A549 (cell line): Measurements from ENCODE around the gene TAF9.

Experiments used
- CTCF ChIP-seq: fragments of >200 bp; sonication (Bioruptor Twin); formaldehyde crosslinking; IDR thresholded peaks from 3 replicates; pipeline ENCODE4 v1.5.1; 2016
- ELK1 ChIP-seq: fragments of 150-350 bp; IDR thresholded peaks from 2 replicates; pipeline ENCODE4 v1.6.1; 2014; ENCODE audit warnings: low read depth, mild to moderate bottlenecking, low read length
- EP300 ChIP-seq, 2 experiments: fragments of >200 bp; sonication (Bioruptor Twin); formaldehyde crosslinking; IDR thresholded peaks; 2 replicates in 1 of 2; 3 replicates in 1 of 2; pipeline ENCODE4 v1.6.1; 2016 to 2017
- HOXB5 ChIP-seq: fragments of 250-450 bp; sonication (Bioruptor Pico); IDR thresholded peaks from 2 replicates; pipeline ENCODE4 v1.5.0; 2020; ENCODE audit warnings: mild to moderate bottlenecking, moderate library complexity
- JUN ChIP-seq, 2 experiments: fragments of >200 bp; sonication (Bioruptor Twin); formaldehyde crosslinking; IDR thresholded peaks; 2 replicates in 1 of 2; 3 replicates in 1 of 2; pipeline ENCODE4 v1.6.1; 2016 to 2017
- JUNB ChIP-seq: fragments of >200 bp; sonication (Bioruptor Twin); formaldehyde crosslinking; IDR thresholded peaks from 2 replicates; pipeline ENCODE4 v1.6.1; 2016
- MAZ ChIP-seq: fragments of 150-350 bp; IDR thresholded peaks from 2 replicates; pipeline ENCODE4 v1.6.1; 2014; ENCODE audit warnings: antibody characterized with exemption, low read depth, low read length, borderline replicate concordance
- POLR2A ChIP-seq: IDR thresholded peaks from 2 replicates; pipeline ENCODE4 v1.6.1; 2012; ENCODE audit warnings: mild to moderate bottlenecking, low read length
- REST ChIP-seq: fragments of 200-600 bp; sonication (generic); IDR thresholded peaks from 2 replicates; pipeline ENCODE4 v1.6.1; 2016; ENCODE audit warnings: antibody characterized with exemption, mild to moderate bottlenecking, moderate library complexity
- ZFP36 ChIP-seq: fragments of 450-650 bp; IDR thresholded peaks from 2 replicates; pipeline ENCODE4 v1.6.1; 2014; ENCODE audit warnings: borderline replicate concordance; ENCODE audit not compliant: partially characterized antibody

GRCh38 chr5:69364414-69364813 is 4.9 kb downstream of the TAF9 start:
- TF ChIP-seq ZFP36: no peak
- TF ChIP-seq ELK1: no peak
- no peak for TF ChIP-seq POLR2A
- TF ChIP-seq JUNB: no peak
- TF ChIP-seq JUN (IDR thresholded peaks at IDR 0.05): no peak
- no peak for TF ChIP-seq HOXB5
- TF ChIP-seq EP300 (IDR thresholded peaks at IDR 0.05): no peak
- TF ChIP-seq CTCF: peak; percentile 19; the same call in 2 of the 3 replicates
- TF ChIP-seq MAZ: no peak
- no peak for TF ChIP-seq REST
